DMS 273 (cell line): ENCODE results near the gene GPR180.
A peak's percentile ranks its signal among the peaks of the same experiment; 100 is the strongest.

ENCODE experiments used
- DNase-seq: peaks from one replicate; lab custom pipeline; 2025; ENCODE audit not compliant: unreplicated experiment; lab: John Stamatoyannopoulos, UW

The GPR180 gene

DNA sequence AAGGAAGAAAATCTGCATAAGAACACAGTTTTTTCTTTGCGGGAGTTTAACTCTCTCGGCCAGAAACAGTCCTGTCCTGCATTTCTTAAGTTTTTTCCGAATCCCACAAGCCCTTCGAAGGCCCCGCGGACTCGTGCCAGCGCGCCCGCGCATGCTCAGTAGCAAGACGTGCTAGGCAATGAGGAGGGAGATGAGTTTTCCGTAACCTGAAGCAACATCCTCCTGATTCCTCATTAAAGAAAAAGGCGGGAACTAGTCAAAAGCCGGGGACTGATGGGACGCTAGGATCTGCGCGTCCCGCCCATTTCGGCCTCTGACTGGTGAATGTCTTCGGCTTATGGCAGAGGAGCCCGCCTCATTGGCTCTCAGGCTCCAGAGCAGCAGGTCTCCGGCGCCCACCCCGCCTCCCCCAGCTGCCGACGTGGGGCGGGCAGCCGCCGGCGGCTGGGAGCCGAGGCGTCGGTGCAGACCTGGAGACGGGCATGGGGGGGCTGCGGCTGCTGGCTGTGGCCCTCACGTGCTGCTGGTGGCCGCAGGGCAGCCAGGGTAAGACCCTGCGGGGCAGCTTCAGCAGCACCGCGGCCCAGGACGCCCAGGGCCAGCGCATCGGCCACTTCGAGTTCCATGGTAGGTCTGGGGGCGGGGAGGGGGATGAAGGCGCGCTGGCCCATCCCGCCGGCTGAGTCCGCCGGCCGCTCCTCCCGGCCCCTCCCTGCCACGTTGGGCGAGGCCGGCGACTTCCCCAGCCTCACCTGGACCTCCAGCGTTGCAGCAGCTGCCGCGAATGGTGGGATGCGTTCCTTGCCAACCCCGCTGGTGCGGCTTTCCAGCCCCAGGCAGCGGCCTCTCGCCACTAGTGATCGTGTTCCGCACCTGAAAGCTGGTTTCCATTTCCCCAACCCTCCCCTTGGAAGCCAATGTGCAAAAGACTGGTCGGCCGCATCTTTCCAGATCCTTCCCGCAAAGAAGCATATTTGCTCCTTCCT is at the start of gene GPR180:
TSS of gene GPR180 (plus strand) at position 412 of the 986 bp plus-strand sequence. CDS start at position 483, 71 bp downstream.
- DNase-seq = peak; percentile 98

- no peak for DNase-seq
These were observed 49.6 kb upstream of the GPR180 start for GRCh38 chr13:94552095-94552494.

DNA sequence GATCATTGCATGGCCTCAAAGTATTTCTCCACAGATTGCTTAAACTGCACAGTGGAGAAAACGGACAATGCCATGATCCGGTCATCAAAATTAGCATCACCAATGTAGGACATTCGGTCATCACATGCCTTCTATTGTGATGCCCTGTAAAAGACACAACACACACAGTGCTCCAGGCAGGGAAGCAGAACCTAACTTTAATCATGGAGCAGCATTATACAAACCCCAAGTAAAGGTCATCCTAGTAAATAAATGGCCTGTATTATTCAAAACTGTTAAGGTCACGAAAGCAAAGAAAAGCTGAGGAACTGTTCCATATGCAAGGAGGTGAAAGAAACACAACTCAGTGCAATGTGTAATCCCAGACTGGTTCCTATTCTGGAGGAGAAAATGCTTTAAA is 47.9 kb upstream of the GPR180 start:
- no peak for DNase-seq

DNA sequence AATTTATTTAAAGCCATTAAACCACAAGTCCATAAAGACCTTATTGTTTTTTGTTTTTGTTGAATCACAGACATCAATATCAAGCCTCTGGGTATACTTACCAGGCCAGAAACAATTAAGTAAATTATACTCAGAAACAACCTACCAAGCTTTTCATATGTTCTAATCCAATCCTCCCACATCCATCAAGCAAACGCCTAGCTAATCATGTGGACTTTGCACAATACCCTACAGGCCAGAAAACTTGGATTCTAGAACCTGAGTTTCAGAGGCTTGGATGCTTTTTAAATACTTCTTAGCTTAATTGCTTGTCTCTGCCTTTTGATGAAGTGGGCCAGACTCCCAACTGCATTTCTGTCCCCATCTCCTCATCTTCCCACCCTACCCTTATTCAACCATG is 45.6 kb upstream of the GPR180 start:
- DNase-seq = no peak

- DNase-seq = no peak
These were observed 45.0 kb upstream of the GPR180 start for GRCh38 chr13:94556621-94557020.

GRCh38 chr13:94557684-94558235 is 43.9 kb upstream of the GPR180 start:
- DNase-seq = no peak

- no peak for DNase-seq
These were observed 42.9 kb upstream of the GPR180 start for GRCh38 chr13:94558716-94559115.

GRCh38 chr13:94559222-94559795 is 42.3 kb upstream of the GPR180 start:
- no peak for DNase-seq

DNA sequence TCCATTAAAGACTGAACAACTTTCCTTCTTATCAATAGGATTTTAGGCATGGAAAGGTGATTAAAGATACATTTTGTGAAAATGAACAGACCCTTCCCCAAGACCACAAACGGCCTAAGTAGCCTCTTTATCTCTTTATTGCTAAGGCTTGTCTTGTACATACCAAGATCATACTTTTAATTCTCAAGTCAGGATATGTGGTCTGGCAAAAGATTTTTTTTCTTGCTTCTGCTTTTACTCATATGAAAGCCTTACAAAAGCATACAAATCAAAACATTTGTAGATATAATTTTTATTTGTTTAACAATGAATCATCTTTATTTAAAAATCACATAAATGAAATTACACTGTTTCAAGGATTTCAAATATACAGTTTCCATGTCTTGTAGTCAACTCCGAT is 41.5 kb upstream of the GPR180 start:
- DNase-seq = no peak

DNA sequence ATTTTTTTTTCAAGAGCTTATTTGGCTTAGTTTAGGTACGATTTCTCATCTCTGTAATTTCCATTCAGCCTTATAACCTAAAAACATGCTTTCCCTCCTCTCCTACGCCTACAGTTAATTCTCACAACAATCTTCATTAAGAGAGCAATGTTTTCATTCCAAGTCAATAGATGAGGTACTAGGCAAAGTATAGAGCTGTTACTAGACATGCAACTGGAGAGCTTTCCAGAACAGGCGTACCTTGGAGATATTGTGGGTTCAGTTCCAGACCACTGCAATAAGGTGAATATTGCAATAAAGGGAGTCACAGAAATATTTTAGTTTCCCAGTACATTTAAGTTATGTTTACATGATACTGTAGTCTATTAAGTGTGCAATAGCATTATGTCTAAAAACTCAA is 40.5 kb upstream of the GPR180 start:
- no peak for DNase-seq

DNA sequence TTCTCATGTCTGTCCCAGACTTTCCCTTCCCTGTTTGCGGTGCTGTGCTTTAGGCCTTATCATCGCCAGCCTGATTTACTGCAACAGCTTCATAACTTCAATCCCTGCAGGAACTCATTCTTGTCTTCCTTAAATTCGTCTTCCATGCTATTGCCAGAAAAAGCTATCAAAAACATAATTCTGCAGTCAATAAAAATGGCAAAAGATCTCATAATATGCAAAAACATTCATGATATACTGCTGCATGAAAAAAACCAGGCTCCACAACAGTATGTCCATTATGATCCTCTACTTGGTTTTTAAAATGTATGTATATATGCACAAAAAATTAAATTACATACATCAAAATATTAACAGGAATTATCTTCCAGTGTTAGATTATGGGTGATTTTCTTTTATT is 34.1 kb upstream of the GPR180 start:
- DNase-seq = no peak

GRCh38 chr13:94568443-94568842 is 33.2 kb upstream of the GPR180 start:
- no peak for DNase-seq

GRCh38 chr13:94569615-94570014 is 32.0 kb upstream of the GPR180 start:
- no peak for DNase-seq

GRCh38 chr13:94579063-94579462 is 22.6 kb upstream of the GPR180 start:
- no peak for DNase-seq

- no peak for DNase-seq
These were observed 17.7 kb upstream of the GPR180 start for GRCh38 chr13:94583926-94584325.

DNA sequence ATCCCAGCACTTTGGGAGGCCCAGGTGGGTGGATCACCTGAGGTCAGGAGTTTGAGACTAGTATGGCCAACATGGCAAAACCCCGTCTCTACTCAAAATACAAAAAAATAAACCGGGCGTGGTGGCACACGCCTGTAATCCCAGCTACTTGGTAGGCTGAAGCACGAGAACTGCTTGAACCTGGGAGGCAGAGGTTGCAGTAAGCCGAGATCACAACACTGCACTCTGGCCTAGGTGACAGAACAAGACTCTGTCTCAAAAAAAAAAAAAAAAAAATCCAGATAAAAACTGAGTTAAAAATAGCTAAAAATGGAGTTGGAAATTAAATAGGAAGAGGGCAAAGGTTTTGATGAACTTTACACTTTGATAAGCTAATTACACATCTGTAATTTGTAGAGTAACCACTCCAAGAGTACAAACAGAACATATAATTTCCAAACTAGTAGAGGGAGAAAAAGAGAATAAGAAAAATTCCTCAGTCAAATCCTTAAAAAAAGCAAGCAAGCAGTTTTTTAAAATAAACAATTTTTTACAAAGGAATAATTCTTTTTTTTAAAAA is 16.0 kb upstream of the GPR180 start:
- no peak for DNase-seq

- no peak for DNase-seq
These were observed 15.3 kb upstream of the GPR180 start for GRCh38 chr13:94586371-94586770.

GRCh38 chr13:94588541-94588940 is 13.1 kb upstream of the GPR180 start:
- DNase-seq = no peak

- no peak for DNase-seq
These were observed 10.9 kb upstream of the GPR180 start for GRCh38 chr13:94590744-94591143.

GRCh38 chr13:94595001-94595949 is 6.4 kb upstream of the GPR180 start:
- DNase-seq = peak; percentile 34
